HG02798 (cell line): ENCODE measurements around the gene HBEGF.
A peak's percentile ranks its signal among the peaks of the same experiment; 100 is the strongest.

Source experiments
- ATAC-seq: cut with Tn5 transposase; IDR thresholded peaks from one replicate; pipeline ENCODE4 v1.9.1; 2021; ENCODE audit warnings: mild to moderate bottlenecking; ENCODE audit not compliant: unreplicated experiment, poor library complexity

The HBEGF gene

DNA sequence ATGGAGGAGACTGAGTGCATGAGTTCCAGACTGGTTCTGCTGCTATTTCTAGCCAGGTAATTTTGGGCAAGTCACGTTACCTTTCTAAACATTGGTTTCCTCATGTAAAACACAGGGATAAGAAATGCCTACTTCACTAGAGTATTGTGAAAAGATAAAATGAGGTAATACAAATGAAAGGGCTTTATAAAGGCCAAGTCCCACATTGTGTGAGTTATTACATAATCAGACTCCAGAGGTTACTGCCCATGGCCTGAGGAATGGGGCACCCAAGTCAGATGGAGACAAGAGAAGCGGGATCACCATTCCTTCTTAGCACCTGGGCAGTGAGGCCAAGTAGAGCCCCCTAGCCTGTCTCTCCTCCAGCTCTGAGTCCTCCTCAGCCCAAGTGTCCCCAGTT, 7.5 kb downstream of the HBEGF start:
- no peak for ATAC-seq

DNA sequence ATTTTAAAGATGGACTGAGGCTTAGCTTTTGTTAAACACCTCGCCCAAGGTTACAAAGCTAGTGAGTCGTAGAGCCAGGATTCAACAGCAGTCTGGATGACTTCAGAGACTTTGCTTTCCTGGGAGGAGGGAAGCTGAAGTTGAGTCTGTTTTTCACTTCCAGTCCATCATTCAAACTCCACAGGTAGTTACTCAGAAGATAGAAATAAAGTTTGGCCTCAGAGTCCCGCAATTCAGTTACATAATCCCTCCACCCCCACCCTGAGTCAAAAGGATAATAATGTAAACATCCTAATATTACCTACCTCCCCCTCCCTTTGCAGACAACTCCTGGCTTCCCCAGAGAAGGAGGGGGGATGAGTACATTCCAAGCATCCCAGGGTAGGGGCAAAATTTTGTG, 8.1 kb downstream of the HBEGF start:
- no peak for ATAC-seq

GRCh38 chr5:140337880-140338279, 8.5 kb downstream of the HBEGF start:
- ATAC-seq = no peak

- ATAC-seq = no peak
These were observed 10.0 kb downstream of the HBEGF start for GRCh38 chr5:140336388-140336787.

GRCh38 chr5:140331638-140332037, 14.8 kb downstream of the HBEGF start:
- no peak for ATAC-seq

DNA sequence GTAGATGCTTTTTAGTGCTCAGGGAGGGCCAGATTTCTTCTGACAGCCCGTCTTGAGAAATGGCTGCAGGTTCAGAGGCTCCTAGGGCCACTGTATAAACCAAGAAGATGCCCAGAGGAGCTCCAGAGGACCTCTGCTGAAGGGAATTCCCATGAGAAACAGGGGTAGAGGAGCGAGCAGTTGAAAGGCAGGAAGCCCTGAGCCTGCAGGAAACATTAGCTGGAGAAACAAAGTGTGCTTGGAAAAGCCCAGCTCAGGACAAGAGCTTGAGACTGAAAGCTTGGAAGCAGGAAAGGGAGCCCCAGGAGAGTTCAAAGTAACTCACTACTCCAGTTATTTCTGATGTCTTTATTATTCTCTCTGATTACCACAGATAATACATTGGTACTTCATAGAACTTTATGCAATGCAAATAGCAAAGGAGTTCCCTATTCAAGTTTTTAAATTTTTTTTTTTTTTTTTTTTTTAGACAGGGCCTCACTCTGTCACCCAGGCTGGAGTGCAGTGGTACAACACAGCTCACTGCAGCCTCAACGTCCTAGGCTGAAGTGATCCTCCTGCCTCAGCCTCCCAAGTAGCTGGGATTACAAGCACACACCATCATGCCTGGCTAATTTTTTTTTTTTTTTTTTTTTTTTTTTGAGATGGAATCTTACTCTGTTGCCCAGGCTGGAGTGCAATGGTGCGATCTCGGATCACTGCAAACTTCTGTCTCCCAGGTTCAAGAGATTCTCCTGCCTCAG, 16.5 kb downstream of the HBEGF start:
- ATAC-seq = no peak

DNA sequence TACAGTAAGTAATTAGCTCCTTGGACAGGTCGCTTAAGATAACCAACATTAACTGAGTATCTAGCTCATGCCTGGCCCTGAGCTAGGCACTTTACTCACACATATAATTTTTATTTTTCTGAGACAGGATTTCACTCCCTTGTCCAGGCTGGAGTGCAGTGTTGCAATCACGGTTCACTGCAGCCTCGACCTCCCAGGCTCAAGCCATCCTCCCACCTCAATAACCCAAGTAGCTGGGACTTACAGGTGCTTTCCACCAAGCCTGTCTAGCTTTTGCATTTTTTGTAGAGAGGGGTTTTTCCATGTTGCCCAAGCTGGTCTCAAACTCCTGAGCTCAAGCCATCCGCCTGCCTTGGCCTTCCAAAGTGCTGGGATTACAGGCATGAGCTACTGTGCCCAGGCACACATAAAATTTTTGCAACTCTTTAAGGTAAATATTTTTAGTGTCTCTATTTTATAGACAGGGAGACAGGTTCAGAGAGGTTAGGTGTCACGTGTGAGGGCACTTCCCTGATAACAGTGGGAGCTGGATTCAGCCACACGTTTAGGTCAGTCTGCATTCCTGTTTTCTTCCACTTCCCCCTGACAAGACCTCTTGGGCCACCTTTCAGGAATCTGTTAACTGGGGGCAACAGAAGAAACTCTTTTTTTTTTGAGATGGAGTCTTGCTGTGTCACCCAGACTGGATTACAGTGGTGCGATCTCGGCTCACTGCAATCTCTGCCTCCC, 18.2 kb downstream of the HBEGF start:
- peak; percentile 60 for ATAC-seq

- ATAC-seq = no peak
These were observed 18.8 kb downstream of the HBEGF start for GRCh38 chr5:140327589-140327988.

GRCh38 chr5:140325486-140325885, 20.9 kb downstream of the HBEGF start:
- ATAC-seq = no peak

DNA sequence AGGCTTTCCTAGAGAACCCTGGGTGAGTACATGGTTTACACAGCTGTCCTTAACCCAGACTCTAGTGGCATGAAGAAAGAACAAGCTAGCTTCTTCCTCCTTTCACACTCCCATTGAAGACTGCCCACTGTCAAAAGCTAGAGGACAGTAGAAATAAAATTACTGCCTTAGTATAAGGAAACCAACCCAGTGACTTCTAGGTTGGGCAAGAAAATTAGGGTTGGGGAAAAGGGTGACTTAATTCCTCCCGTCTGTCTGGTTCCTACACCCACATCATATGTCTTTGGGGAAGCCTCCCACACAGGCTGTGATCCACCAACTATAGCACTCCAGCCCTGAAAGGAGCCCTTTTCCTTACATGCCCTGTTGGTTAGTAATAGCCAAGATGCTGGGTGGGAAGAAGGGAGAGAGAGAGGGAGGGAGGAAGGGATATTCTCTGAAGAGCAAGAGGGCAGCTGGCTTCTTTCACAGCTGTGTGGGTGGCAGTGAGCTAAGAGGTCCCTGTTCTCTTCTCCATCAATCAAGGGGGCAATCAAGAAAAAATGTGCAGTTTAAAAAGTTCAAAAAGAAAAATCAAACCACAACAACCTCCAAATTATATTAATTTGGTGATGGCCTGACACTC, 21.7 kb downstream of the HBEGF start:
- no peak for ATAC-seq

DNA sequence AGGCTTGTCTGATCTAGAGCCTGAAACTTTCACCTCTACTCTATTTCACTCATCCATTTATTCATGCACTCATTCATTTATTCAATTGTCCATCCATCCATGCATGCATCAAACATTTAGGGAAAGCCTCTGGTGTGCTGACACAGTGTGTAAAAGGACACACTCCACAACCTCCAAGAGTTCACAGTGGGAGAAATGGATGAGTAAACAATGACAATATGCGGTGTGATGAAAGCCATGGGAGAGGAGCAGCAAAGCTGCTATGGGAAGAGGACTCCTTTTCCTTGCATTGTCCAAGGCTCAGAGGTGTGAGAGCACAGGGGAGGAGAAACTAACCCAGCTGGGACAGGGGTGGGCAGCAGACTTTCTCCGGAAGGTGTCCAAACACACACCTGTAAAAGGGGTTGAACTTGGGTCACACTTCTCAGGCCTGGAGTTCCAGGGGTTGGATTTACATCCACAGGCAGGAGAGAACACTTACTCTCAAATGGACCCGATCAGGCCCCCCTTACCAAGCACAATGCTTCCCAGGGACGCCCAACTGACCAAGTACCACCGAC, 22.3 kb downstream of the HBEGF start:
- no peak for ATAC-seq

- ATAC-seq = no peak
These were observed 23.4 kb downstream of the HBEGF start for GRCh38 chr5:140322751-140323731.

- no peak for ATAC-seq
These were observed 24.6 kb downstream of the HBEGF start for GRCh38 chr5:140321796-140322195.

DNA sequence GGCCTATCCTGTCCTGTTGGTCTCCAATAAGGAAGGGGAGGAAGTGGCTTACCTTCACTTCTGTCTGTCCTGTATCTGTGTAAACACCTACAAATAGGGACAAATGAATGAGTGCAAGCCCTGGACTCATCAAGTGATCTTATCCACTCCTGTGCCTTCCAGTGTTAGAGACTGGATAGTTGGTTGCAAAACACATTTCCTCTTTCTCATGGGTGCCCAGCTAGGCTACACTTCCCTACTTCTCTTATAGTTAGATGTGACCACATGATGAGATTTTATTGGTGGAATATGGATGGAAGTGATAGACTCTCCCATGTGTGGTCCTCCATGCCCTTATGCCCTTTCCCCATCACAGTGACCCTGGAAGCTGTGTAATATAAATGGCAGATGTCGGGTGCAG, 26.6 kb downstream of the HBEGF start:
- ATAC-seq = no peak

GRCh38 chr5:140318792-140319191, 27.6 kb downstream of the HBEGF start:
- no peak for ATAC-seq

DNA sequence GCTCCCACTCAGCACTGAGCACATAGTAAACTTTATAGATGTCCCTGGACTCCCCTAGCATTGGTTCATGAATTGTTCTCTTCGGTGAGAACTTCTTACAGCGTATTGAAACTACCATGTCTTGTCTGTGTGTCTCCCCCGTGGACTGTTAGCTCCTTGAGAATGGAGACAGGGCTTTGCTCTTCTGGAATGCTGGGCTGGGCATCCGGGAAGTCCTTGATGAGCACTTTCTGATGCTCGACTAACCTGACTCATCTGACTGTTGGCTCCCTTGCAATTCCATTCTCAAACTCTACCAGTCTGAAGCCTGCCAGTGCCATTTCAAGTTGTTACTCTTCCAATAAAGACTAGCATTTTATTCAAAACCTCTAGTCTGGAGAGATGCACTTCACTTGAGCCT, 28.5 kb downstream of the HBEGF start:
- ATAC-seq = no peak

GRCh38 chr5:140312791-140313189, 33.6 kb downstream of the HBEGF start:
- no peak for ATAC-seq

DNA sequence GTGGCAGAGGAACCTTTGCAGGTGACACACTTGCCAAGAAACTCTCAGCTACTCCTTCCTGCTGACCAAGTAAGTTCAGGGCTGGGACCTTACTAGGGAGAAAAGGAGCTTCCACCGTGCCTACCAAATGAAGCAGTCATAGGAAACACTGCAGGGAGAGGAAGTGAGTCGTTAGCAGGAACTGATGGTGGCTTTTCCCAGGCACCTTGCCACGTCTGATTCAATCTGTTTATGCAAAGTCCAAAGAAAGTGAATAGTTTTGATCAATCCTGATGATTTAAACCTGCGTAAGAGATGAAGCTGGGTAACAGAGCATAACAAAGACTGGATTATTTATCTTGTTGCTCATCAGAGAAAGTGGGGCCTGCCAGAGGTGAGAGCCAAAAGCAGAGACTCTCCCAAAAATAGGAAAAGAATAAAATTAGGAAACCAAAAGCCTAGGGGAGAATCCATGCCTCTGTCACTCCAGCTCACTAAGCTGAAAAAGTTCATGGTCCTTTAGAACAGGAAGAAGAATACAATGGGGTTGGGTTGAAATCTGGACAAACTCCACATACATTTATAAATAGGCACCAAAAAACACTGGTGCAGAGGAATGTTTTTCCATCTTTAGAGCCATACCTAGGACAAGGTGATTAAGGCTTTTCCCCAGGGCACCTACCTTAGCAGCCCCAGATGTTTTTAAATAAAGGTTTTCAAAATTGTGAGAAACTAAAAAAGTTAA, 34.2 kb downstream of the HBEGF start:
- ATAC-seq = no peak

DNA sequence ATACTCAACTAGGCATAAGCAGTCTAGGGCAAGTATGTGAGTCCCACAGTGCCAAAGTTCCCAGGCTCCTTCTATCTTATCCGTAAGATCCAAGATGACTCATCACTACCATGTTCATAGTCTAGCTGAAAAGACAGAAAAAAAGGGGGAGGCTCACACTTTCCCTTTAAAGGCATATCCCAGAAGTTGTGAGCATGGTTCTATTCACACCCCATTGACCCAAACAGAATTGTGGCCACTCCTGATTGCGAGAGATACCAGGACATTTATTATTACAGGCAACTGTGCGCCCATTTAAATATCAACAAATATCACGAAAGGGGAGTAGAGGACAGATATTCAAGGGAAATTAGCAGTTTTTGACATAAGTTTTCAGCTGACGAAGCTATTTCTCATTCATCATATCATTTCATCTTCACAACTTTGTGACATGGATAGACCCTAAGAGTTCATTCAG, 35.4 kb downstream of the HBEGF start:
- no peak for ATAC-seq
